ENCODE data around the gene DNAJC8. TPM values are rescaled to one million over a fixed set of nuclear protein-coding genes. Genes with fewer than 3 reads are reported as not detected.
A peak's percentile ranks its signal among the peaks of the same experiment; 100 is the strongest.

Gene DNAJC8
- polyA plus RNA-seq (2012; ENCODE audit: insufficient read length, low read depth): 77.0 TPM

DNA sequence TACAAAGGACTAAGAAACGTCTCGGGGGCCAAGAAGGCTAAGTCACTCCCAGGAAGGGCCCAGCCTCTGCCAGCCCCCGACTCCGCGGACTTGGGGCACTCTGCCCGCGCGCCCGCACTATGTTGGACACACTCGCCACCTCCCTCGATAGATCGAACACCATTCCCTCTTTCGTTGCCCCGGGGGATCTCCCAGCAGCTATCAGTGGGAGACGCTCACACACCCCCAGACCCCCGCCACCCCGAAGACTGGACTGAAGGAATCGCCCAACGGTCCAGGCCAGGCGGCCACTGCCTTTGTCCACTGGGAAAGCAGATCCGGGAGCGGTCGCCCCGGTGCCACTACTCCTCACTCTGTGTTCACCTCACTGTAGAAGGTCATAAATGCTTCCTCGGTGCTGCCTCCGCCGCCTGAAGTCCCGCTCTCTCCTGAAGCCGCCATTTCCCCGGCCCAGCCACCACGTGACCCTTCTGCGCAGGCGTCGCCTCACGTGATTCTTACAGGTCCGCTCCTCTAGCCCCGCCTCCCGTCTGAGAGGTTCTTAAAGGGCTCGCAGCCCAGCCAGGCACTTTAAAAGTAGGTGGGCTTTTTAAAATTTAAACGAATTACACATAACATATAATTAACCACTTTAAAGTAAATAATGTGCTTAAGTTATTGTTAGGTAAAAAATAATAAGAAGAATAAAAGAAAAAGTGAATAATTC is at the start of gene DNAJC8:
Gene DNAJC8 (minus strand): TSS at position 472 of the 706 bp plus-strand sequence. CDS start 31 bp downstream, at position 441.
- TF ChIP-seq TAF1 (IDR thresholded peaks at IDR 0.05; ENCODE audit: borderline replicate concordance, insufficient read depth, low read length) (peak; percentile 94), POLR2AphosphoS5 (IDR thresholded peaks at IDR 0.05; ENCODE audit: low read depth, low read length) (peak; percentile 87; the same call in 1 of the 2 replicates), SIN3A (IDR thresholded peaks at IDR 0.05; ENCODE audit: borderline replicate concordance, insufficient read depth, low read length) (no peak; the same call in 1 of the 2 replicates), REST (IDR thresholded peaks at IDR 0.05; ENCODE audit: insufficient read depth in 1 of 2, low read depth in 2 of 2, low read length in 2 of 2) (no peak), FOXP2 (optimal IDR thresholded peaks at IDR 0.05; ENCODE audit: borderline replicate concordance, extremely low read depth, extremely low read length, insufficient read depth) (no peak)

- TF ChIP-seq FOXP2 (optimal IDR thresholded peaks at IDR 0.05; ENCODE audit: borderline replicate concordance, extremely low read depth, extremely low read length, insufficient read depth): no peak
- no peak for TF ChIP-seq SIN3A (IDR thresholded peaks at IDR 0.05; ENCODE audit: borderline replicate concordance, insufficient read depth, low read length)
- no peak for TF ChIP-seq TAF1 (IDR thresholded peaks at IDR 0.05; ENCODE audit: borderline replicate concordance, insufficient read depth, low read length)
- no peak for TF ChIP-seq POLR2AphosphoS5 (IDR thresholded peaks at IDR 0.05; ENCODE audit: low read depth, low read length)
- no peak for TF ChIP-seq REST (IDR thresholded peaks at IDR 0.05; ENCODE audit: insufficient read depth in 1 of 2, low read depth in 2 of 2, low read length in 2 of 2)
Measured at GRCh38 chr1:28281608-28282425, 49.0 kb upstream of the DNAJC8 start.

- no peak for TF ChIP-seq TAF1 (IDR thresholded peaks at IDR 0.05; ENCODE audit: borderline replicate concordance, insufficient read depth, low read length)
- no peak for TF ChIP-seq SIN3A (IDR thresholded peaks at IDR 0.05; ENCODE audit: borderline replicate concordance, insufficient read depth, low read length)
- TF ChIP-seq FOXP2 (optimal IDR thresholded peaks at IDR 0.05; ENCODE audit: borderline replicate concordance, extremely low read depth, extremely low read length, insufficient read depth): no peak
- no peak for TF ChIP-seq REST (IDR thresholded peaks at IDR 0.05; ENCODE audit: insufficient read depth in 1 of 2, low read depth in 2 of 2, low read length in 2 of 2)
Measured at GRCh38 chr1:28280977-28281381, 48.1 kb upstream of the DNAJC8 start.

- TF ChIP-seq REST (IDR thresholded peaks at IDR 0.05; ENCODE audit: insufficient read depth in 1 of 2, low read depth in 2 of 2, low read length in 2 of 2) (no peak), FOXP2 (optimal IDR thresholded peaks at IDR 0.05; ENCODE audit: borderline replicate concordance, extremely low read depth, extremely low read length, insufficient read depth) (no peak), POLR2AphosphoS5 (IDR thresholded peaks at IDR 0.05; ENCODE audit: low read depth, low read length) (no peak), SIN3A (IDR thresholded peaks at IDR 0.05; ENCODE audit: borderline replicate concordance, insufficient read depth, low read length) (no peak), TAF1 (IDR thresholded peaks at IDR 0.05; ENCODE audit: borderline replicate concordance, insufficient read depth, low read length) (no peak)
Measured at GRCh38 chr1:28280501-28280900, 47.7 kb upstream of the DNAJC8 start.

Measured in PFSK-1 (cell line).